Sigmoid colon (tissue), 4 donors: ENCODE measurements around the gene TJP1.

Source experiments
- EP300 ChIP-seq, 4 donors: sonication (generic); formaldehyde crosslinking; IDR thresholded peaks; one replicate each; pipeline ENCODE4 v1.6.1; 2017; ENCODE audit warnings: antibody characterized with exemption in 4 of 4
- POLR2A ChIP-seq, 2 donors: fragments of 450-650 bp; IDR thresholded peaks; one replicate each; pipeline ENCODE4 v1.6.1; 2016; ENCODE audit warnings: antibody characterized with exemption in 2 of 2, mild to moderate bottlenecking in 2 of 2, moderate library complexity in 2 of 2
- POLR2AphosphoS5 ChIP-seq, 4 donors: sonication (generic); formaldehyde crosslinking; IDR thresholded peaks; one replicate each; pipeline ENCODE4 v1.6.1; 2017; ENCODE audit warnings: antibody characterized with exemption in 4 of 4
- TF ChIP-seq, protein P1 (sequence below), 4 experiments: fragments of 450-650 bp in 3 of 4; fragments of 200-600 bp in 1 of 4; IDR thresholded peaks; one replicate each; pipeline ENCODE4 v1.5.1; 2016 to 2019; ENCODE audit warnings: antibody characterized with exemption in 4 of 4, mild to moderate bottlenecking in 3 of 4, moderate library complexity in 2 of 4

DNA sequence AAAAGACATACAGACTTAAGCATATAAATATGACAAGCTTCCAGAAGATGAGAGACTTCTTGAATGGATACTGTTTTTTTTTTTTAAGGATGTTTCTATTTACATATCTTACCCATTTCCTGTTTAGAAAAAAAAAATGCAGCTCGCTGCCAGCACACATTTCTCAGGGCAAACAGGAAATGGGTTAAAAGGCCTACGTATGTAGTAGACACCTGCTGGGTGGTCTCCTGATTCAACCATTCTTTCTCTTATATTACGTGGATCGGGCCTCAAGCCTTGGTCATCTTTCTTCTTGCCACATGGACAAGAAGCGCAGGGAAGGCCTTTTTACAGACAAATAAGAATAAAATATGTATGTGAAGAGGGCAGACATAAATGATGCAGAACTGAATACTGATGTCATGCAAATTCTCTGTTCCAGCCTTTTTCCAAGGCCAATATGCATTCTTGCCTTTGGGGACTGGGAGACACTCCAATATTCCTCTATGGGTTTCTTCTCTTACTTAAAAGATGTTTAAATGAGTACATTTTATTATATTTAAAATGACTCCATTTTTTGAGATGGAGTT lies 35.0 kb upstream of the TJP1 start:
- TF ChIP-seq, protein P1, sequence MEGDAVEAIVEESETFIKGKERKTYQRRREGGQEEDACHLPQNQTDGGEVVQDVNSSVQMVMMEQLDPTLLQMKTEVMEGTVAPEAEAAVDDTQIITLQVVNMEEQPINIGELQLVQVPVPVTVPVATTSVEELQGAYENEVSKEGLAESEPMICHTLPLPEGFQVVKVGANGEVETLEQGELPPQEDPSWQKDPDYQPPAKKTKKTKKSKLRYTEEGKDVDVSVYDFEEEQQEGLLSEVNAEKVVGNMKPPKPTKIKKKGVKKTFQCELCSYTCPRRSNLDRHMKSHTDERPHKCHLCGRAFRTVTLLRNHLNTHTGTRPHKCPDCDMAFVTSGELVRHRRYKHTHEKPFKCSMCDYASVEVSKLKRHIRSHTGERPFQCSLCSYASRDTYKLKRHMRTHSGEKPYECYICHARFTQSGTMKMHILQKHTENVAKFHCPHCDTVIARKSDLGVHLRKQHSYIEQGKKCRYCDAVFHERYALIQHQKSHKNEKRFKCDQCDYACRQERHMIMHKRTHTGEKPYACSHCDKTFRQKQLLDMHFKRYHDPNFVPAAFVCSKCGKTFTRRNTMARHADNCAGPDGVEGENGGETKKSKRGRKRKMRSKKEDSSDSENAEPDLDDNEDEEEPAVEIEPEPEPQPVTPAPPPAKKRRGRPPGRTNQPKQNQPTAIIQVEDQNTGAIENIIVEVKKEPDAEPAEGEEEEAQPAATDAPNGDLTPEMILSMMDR (IDR thresholded peaks at IDR 0.05) = no peak
- TF ChIP-seq EP300 (IDR thresholded peaks at IDR 0.05) = no peak
- no peak for TF ChIP-seq POLR2AphosphoS5 (IDR thresholded peaks at IDR 0.05)
- no peak for TF ChIP-seq POLR2A (IDR thresholded peaks at IDR 0.05)
